Left forelimb (tissue), 1 donor: Measurements from ENCODE around the gene PICK1.

Source experiments
- DNase-seq: peaks from one replicate; pipeline ENCODE4 v3.0.0-alpha.2; 2018; ENCODE audit warnings: low spot score

Gene PICK1

DNA sequence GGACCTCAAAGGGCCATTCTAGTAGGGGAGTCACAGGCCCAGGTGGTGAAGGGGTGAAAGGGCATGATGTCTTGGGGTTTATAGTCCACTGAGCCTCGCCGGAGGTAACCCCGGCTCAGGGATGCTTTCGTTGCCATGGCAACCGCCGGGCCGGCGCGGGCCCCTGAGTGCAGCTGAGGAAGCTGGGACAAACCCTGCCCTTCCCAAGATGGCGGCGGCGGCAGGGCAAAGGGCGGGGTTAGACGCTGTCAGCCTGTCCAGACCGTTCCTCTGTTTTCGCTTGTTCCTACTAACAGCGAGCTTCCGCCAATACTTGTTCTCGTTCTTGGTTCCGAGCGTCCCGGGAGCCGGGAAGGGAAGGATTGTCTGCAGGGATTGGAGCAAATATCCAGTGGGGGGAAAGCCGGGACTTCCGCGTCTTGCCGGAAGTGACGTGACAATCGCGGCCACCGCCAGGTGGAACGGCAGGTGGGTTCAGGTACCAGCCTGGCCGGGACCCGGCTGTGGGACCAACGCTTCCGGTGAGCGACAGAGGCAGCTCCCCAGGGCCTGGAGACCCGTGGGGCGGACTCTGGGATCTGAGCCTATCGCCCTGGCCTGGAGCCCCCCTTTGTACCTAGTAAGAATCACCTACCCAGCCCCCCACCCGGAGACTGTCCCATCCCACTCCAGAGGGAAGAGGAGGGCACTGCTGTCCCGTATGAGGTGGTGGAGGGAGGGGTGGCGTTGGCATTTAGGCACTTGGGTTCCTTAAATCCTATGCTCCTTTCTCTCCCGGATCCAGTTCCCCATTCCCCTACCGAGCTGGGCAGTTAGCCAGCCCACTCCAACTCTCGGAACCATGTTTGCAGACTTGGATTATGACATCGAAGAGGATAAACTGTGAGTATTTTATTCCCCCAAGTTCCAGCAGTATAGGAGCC lies at the start of gene PICK1:
Gene PICK1, plus strand, starts transcription at position 436 of the 923 bp plus-strand sequence. Its CDS starts 406 bp downstream, at position 842.
- peak; percentile 91 for DNase-seq

- no peak for DNase-seq
Measured at GRCh38 chr22:38009000-38009806, 48.0 kb upstream of the PICK1 start.

GRCh38 chr22:38012604-38013072 lies 44.6 kb upstream of the PICK1 start:
- no peak for DNase-seq

DNA sequence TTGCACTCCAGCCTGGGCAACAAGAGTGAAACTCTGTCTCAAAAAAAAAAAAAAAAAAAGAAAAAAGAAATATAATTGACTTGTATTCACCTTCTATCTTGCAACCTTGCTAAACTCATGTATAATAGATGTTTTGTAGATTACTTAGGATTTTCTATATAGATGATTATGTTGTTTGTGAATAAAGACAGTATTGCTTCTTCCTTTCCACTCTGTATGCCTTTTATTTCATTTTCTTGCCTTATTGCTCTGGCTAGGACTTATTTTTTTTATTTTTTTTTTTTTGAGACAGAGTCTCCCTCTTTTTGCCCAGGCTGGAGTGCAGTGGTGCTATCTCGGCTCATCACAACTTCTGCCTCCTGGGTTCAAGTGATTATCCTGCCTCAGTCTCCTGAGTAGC lies 43.1 kb upstream of the PICK1 start:
- no peak for DNase-seq

- no peak for DNase-seq
Measured at GRCh38 chr22:38016182-38017151, 40.7 kb upstream of the PICK1 start.

DNA sequence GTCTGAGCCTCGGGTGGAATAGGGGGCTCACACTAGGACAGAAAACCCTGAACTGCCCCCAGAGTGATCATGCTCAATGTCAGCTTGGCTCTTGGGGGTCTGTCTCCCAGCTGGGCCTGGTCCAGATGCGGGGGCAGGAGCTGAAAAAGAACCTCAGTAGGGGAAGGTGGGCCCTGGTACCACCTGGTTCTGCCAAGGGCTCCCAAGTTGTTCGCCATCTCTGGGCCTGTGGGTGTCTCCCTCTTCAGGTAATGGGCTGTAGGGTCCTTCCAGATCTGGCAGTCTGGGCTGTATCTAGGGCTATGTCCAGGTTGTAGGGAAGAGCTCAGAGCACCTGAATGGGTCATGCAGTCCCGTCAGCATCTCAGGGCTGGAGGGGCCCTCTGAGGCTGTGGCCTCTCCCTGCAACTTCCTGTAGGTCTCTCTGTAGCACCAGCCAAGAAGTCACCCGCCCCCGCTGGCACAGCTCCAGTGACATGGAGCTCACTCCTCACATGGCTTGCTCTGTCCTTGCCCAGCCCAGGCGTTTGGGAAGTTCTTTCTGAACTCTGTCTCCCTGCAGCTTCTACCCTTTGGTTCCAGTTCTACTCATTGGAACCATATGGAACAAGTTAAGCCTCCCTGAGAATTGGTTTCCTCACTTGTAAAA lies 39.8 kb upstream of the PICK1 start:
- DNase-seq, result no peak

- no peak for DNase-seq
Measured at GRCh38 chr22:38017939-38018885, 39.0 kb upstream of the PICK1 start.

DNA sequence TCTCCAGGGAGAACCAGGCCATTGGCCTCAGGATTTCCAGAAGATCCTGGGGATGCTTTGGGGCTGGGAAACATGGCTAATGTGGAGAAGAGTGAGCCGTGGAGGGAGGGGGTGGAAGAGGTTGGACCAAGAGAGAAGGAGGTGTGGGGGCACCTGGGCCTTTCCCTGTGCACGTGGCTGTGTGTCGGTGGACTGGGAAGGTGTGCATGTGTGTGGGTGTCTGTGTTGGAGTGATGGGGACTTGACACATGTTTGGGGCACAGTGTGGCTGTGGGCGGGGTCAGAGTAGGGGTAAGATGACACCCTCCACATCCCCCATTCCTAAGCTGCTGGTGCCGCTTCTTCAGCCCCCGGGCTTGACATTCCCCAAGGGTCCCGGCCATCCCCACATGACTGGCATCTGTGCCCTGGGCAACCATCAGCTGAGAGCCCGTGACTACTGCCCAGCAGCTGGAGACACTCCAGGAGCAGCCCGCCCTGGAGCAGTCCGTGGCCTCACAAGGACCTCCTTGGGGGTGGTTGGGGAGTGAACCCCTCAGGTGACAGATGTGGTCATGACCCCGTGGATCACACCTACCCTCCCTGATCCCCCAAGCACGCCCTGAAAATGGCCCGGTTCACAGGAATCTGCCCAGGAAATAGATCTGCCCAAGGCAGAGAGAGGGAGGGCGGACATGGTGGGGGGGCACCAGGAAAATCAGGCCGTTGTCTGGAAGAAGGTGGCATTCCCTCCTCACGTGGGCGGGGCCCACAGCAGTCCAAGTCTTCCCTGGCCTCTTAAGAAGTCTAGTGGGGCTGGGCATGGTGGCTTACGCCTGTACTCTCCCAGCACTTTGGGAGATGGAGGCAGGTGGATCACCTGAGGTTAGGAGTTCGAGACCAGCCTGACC lies 38.0 kb upstream of the PICK1 start:
- DNase-seq, result no peak

- no peak for DNase-seq
Measured at GRCh38 chr22:38021206-38021605, 36.0 kb upstream of the PICK1 start.

DNA sequence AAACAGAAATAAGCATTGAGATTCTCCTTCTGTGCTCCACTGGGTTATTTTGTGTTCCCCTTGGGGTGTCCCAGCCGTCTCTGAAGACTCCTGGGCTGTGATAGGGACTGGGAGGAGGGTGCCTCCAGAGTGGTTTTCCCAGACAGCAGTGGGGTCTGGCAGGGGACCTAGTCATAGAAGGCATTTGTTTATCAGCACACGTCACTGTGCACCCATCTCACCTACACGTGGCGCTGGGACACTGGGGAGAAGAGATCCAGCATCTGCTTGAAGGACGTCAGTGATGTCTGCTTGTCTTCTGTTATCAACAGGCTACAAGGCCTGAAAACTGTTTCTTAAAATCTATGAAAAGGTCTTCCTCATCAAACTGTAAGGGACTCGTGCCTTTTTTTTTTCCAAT lies 34.2 kb upstream of the PICK1 start:
- DNase-seq, result no peak

DNA sequence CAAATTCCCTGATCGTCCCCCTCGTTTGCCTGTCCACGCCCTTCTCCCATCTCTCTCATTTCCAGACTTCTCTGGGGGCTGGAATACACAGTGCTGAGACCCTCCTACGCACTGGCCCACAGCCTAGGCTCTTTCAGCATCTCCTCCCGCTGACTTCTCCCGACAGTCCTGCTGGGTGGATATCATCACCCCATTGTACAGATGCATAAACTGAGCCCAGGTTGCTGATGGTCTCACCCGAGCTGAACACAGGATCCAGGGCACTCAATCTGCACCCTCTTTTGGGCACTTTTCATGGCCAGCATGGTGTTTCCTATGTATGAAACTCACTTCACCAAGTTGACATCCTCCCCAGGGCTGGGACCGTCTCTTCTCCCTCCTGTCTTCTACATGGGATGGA lies 31.7 kb upstream of the PICK1 start:
- DNase-seq, result no peak

- no peak for DNase-seq
Measured at GRCh38 chr22:38026130-38027111, 30.8 kb upstream of the PICK1 start.

DNA sequence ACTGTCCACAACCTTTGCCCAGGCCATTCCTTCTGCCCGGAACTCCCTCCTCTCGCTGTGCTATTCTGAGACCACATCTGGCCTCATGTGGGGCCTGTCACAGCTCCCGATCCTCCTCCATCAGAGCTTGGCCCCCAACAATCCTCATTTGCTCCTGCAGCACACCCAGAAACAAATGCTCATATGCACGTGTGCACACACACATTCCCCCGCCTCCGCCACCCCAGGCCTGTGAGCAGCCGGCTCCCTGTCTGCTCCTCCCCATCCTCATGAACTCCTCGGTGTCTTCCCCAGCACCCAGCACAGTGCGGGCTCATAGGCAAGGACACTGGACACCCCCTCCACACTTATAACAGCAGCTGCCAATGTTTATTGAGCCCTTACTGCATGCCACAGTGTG lies 29.7 kb upstream of the PICK1 start:
- no peak for DNase-seq

DNA sequence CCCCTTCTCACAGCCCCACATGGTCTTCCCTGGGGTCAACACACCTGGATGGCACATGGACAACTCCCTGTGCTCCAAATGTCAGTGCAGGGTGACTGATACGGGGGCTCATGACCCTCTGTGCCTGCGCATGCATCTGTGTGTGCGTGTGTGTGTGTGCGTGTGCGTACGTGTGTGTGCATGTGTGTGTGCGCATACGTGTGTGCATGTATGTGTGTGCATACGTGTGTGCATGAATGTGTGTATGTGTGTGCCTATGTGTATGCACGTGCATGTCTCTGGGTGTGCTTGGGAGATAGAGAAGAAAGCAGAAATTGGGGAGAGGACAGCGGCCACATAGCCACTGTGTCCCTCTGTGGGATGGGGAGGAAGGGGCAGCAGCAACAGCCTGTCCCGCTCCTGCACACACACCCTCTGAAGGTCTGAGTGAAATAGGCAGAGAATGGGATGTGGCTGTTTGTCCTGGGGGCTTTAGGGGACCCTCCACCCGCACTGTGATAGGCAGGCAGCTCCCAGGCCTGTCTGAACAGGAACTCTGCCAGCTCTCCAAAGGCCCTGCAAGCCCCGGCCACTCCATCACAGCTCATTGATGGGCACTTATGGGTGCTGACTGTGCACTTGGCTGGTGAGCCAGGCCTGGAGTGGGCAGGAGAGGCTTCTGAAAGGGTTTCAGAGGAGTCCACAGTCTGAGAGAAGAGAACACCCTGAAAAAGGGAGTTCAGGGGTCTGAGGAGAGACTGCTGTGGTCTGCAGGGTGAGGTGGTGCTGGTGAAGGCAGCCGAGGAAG lies 28.7 kb upstream of the PICK1 start:
- no peak for DNase-seq

- DNase-seq, result no peak
Measured at GRCh38 chr22:38029370-38029769, 27.8 kb upstream of the PICK1 start.

DNA sequence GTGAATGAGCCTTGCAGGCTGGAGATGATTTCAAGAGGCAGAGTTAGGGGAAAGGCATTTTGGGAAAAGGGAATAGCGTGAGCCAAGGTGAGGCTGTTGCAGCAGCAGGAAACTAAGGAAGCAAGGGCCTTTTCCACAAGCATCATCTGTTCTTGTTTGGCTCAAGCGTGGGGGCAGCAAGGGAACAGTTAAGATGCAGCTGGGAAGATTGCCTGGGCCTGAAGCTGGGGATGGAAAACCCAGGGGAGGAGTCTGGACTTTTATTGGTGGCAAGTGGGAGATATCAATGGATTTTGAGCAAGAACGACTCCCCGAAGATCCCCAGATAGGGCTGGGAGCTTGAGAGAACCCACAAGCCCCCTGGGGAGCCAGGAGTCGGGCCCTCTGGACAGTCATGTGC lies 27.3 kb upstream of the PICK1 start:
- DNase-seq, result no peak
